CD4-positive, alpha-beta memory T cell (primary cell): Measurements from ENCODE around the gene ABHD5. TPM values are rescaled to one million over a fixed set of nuclear protein-coding genes. Genes with fewer than 3 reads are reported as not detected.

Experiments used
- CTCF ChIA-PET: fragments of 350-600 bp; sonication (Branson Sonifier 250); formaldehyde crosslinking; loops from one replicate; lab custom pipeline; 2021; ENCODE audit warnings: inconsistent platforms; ENCODE audit not compliant: partially characterized antibody; lab: Charles Lee
- POLR2A ChIA-PET: fragments of 350-600 bp; sonication (Branson Sonifier 250); formaldehyde crosslinking; loops from one replicate; lab custom pipeline; 2021; ENCODE audit not compliant: partially characterized antibody; lab: Charles Lee
- DNase-seq, 5 donors: peaks; one replicate each; pipeline versions ENCODE4 v3.0.0 to v3.0.0-alpha.2; 2020 to 2022; ENCODE audit warnings: mixed read lengths in 1 of 5
- H3K27ac ChIP-seq: one replicate; pipeline ENCODE4 v1.7.0; 2013; ENCODE audit warnings: low read depth, low read length
- H3K27me3 ChIP-seq: 2 replicates; pipeline ENCODE4 v1.7.0; 2013; ENCODE audit warnings: mild to moderate bottlenecking, low read length, moderate library complexity; ENCODE audit not compliant: insufficient read depth
- H3K36me3 ChIP-seq: 2 replicates; pipeline ENCODE4 v1.7.0; 2013; ENCODE audit warnings: mild to moderate bottlenecking, low read length, moderate library complexity; ENCODE audit not compliant: insufficient read depth
- H3K4me1 ChIP-seq: 2 replicates; pipeline ENCODE4 v1.7.0; 2013; ENCODE audit warnings: mild to moderate bottlenecking, low read length, moderate library complexity; ENCODE audit not compliant: insufficient read depth
- H3K4me3 ChIP-seq, 2 donors: one replicate each; pipeline ENCODE4 v1.7.0; 2013; ENCODE audit warnings: low read length in 2 of 2, mild to moderate bottlenecking in 1 of 2
- H3K9me3 ChIP-seq, 2 donors: one replicate each; pipeline ENCODE4 v1.7.0; 2013; ENCODE audit warnings: low read length in 2 of 2, control low read depth in 1 of 2; ENCODE audit not compliant: control insufficient read depth in 1 of 2
- H3K27ac Mint-ChIP-seq, 7 donors: one replicate each; pipeline ENCODE4 v1.8.0; 2020 to 2021; ENCODE audit warnings: mixed read lengths in 7 of 7, mild to moderate bottlenecking in 6 of 7, inconsistent platforms in 3 of 7, moderate library complexity in 3 of 7
- H3K27me3 Mint-ChIP-seq, 2 donors: one replicate each; pipeline ENCODE4 v1.8.0; 2020 to 2021; ENCODE audit warnings: mixed read lengths in 2 of 2
- H3K36me3 Mint-ChIP-seq, 2 donors: one replicate each; pipeline ENCODE4 v1.8.0; 2020 to 2021; ENCODE audit warnings: mixed read lengths in 2 of 2, inconsistent platforms in 1 of 2, mild to moderate bottlenecking in 1 of 2
- H3K4me1 Mint-ChIP-seq, 4 donors: one replicate each; pipeline ENCODE4 v1.8.0; 2020 to 2021; ENCODE audit warnings: mixed read lengths in 4 of 4, mild to moderate bottlenecking in 1 of 4
- H3K4me3 Mint-ChIP-seq, 8 donors: one replicate each; pipeline ENCODE4 v1.8.0; 2020 to 2021; ENCODE audit warnings: mixed read lengths in 8 of 8, mild to moderate bottlenecking in 7 of 8, moderate library complexity in 6 of 8, inconsistent platforms in 3 of 8
- H3K9me3 Mint-ChIP-seq, 8 donors: one replicate each; pipeline ENCODE4 v1.8.0; 2020 to 2021; ENCODE audit warnings: mixed read lengths in 8 of 8, mild to moderate bottlenecking in 5 of 8, inconsistent platforms in 3 of 8, moderate library complexity in 1 of 8
- intact Hi-C: fragments of 100-400 bp; cut with micrococcal nuclease; formaldehyde crosslinking; loops from one replicate; pipeline ENCODE4 v1.15.1; 2023
- polyA plus RNA-seq, 2 donors: library from polyadenylated mRNA; unstranded; fragments of 300-500 nt; fragmentation: Illumina TruSeq; gene quantifications; one replicate each; pipeline ENCODE4 v1.2.3, GENCODE V29; 2021
- total RNA-seq, 2 experiments: library from RNA; stranded (reverse); gene quantifications; one replicate each; pipeline ENCODE4 v1.2.3, GENCODE V29; 2021

The ABHD5 gene
- 1 to 10 TPM; 6.2 to 7.0 TPM for total RNA-seq
- polyA plus RNA-seq: 1 to 10 TPM; 5.3 to 7.5 TPM

GRCh38 chr3:43690400-43691119 lies at the start of gene ABHD5:
ABHD5 (plus strand) TSS chr3:43690938; CDS start chr3:43690993, 55 bp downstream.
- Histone ChIP-seq H3K36me3 (no peaks in the 10 kb centered on the region), H3K27ac (peak within 1 kb of the TSS; percentile 79), H3K27me3 (no peaks in the 10 kb centered on the region), H3K9me3 (no peaks in the 10 kb centered on the region), H3K4me1 (peaks cover 20% of the 10 kb centered on the region), H3K4me3 (peak within 1 kb of the TSS; percentile 38 to 98)
- intact Hi-C loops: loop anchor here (1.0 to 5.0 kb wide), 6 partner anchors 68 to 1170 kb away; partner anchors contain the start of genes ANO10, SNRK, TCAIM and TMEM42
- POLR2A ChIA-PET: interaction anchor here (0.9 to 3.1 kb wide), 6 partner anchors 9 to 1090 kb away, joined by 3 to 27 read pairs (median 4); partner anchors contain the start of genes ANO10, NKTR and TCAIM
- Mint-ChIP-seq H3K4me3 (peak within 1 kb of the TSS; percentile 91 to 97 (median 93)), H3K9me3 (no peaks in the 10 kb centered on the region), H3K27me3 (no peaks in the 10 kb centered on the region), H3K4me1 (peaks cover 23 to 35% (median 30%) of the 10 kb centered on the region in 4 donors), H3K36me3 (peaks cover 0 to 9% of the 10 kb centered on the region in 2 donors), H3K27ac (peak within 1 kb of the TSS; percentile 89 to 98 (median 94))
- DNase-seq: peak; percentile 95 to 97 (median 96)
- CTCF ChIA-PET: interaction anchor here (0.5 to 1.6 kb wide), 5 partner anchors 67 to 726 kb away, joined by 3 to 10 read pairs (median 3); no protein-coding TSS in a partner anchor

- H3K27me3 ChIP-seq: no peaks in the 10 kb centered on the region
- H3K36me3 Mint-ChIP-seq: no peaks in the 10 kb centered on the region
- DNase-seq: no peak
- ChIA-PET CTCF (interaction anchor here (1.2 to 1.7 kb wide), 2 partner anchors 16 to 94 kb away, joined by 3 read pairs; no protein-coding TSS in a partner anchor), POLR2A (no interaction called here)
- H3K27ac ChIP-seq: no peak overlapping the region
- peaks cover 6 to 8% of the 10 kb centered on the region in 2 donors for H3K27me3 Mint-ChIP-seq
- H3K9me3 Mint-ChIP-seq: peaks cover 0 to 2% (median 0%) of the 10 kb centered on the region in 8 donors
- peaks cover 0 to 5% (median 2%) of the 10 kb centered on the region in 4 donors for H3K4me1 Mint-ChIP-seq
- H3K4me3 ChIP-seq: no peak overlapping the region
- no peaks in the 10 kb centered on the region for H3K4me1 ChIP-seq
- intact Hi-C loops: no loop called here
- no peaks in the 10 kb centered on the region for H3K9me3 ChIP-seq
- no peak overlapping the region for H3K4me3 Mint-ChIP-seq
- H3K27ac Mint-ChIP-seq: no peak overlapping the region
- H3K36me3 ChIP-seq: no peaks in the 10 kb centered on the region
Measured at GRCh38 chr3:43641306-43642114, 49.2 kb upstream of the ABHD5 start.

GRCh38 chr3:43644443-43644842 lies 46.3 kb upstream of the ABHD5 start:
- POLR2A ChIA-PET: no interaction called here
- Mint-ChIP-seq H3K4me3 (no peak overlapping the region), H3K9me3 (peaks cover 0 to 2% (median 0%) of the 10 kb centered on the region in 8 donors), H3K27me3 (peaks cover 8 to 11% of the 10 kb centered on the region in 2 donors), H3K4me1 (no peaks in the 10 kb centered on the region), H3K36me3 (no peaks in the 10 kb centered on the region), H3K27ac (no peak overlapping the region)
- intact Hi-C loops: no loop called here
- CTCF ChIA-PET: no interaction called here
- H3K4me1 ChIP-seq: no peaks in the 10 kb centered on the region
- H3K36me3 ChIP-seq: no peaks in the 10 kb centered on the region
- H3K9me3 ChIP-seq: no peaks in the 10 kb centered on the region
- H3K27me3 ChIP-seq: no peaks in the 10 kb centered on the region
- no peak overlapping the region for H3K4me3 ChIP-seq
- DNase-seq: no peak
- H3K27ac ChIP-seq: no peak overlapping the region

- Histone ChIP-seq H3K4me3 (no peak overlapping the region), H3K4me1 (no peaks in the 10 kb centered on the region), H3K27ac (no peak overlapping the region), H3K36me3 (no peaks in the 10 kb centered on the region), H3K9me3 (no peaks in the 10 kb centered on the region), H3K27me3 (no peaks in the 10 kb centered on the region)
- H3K4me1 Mint-ChIP-seq: no peaks in the 10 kb centered on the region
- H3K36me3 Mint-ChIP-seq: no peaks in the 10 kb centered on the region
- no peak overlapping the region for H3K4me3 Mint-ChIP-seq
- no peak for DNase-seq
- H3K9me3 Mint-ChIP-seq: peaks cover 0 to 2% (median 0%) of the 10 kb centered on the region in 8 donors
- intact Hi-C loops: no loop called here
- peaks cover 12 to 13% of the 10 kb centered on the region in 2 donors for H3K27me3 Mint-ChIP-seq
- no peak overlapping the region for H3K27ac Mint-ChIP-seq
- ChIA-PET POLR2A (no interaction called here), CTCF (no interaction called here)
Measured at GRCh38 chr3:43647331-43648166, 43.2 kb upstream of the ABHD5 start.

GRCh38 chr3:43648957-43649356 lies 41.8 kb upstream of the ABHD5 start:
- no peaks in the 10 kb centered on the region for H3K4me1 ChIP-seq
- H3K36me3 Mint-ChIP-seq: no peaks in the 10 kb centered on the region
- intact Hi-C loops: no loop called here
- DNase-seq: no peak
- H3K9me3 Mint-ChIP-seq: peaks cover 0 to 2% (median 0%) of the 10 kb centered on the region in 8 donors
- H3K4me1 Mint-ChIP-seq: no peaks in the 10 kb centered on the region
- no peaks in the 10 kb centered on the region for H3K27me3 ChIP-seq
- H3K27ac ChIP-seq: no peak overlapping the region
- peak overlapping the region in 1 of 7 donors; percentile 13 for H3K27ac Mint-ChIP-seq
- peaks cover 12% of the 10 kb centered on the region in 2 donors for H3K27me3 Mint-ChIP-seq
- POLR2A ChIA-PET: no interaction called here
- H3K4me3 Mint-ChIP-seq: no peak overlapping the region
- H3K9me3 ChIP-seq: no peaks in the 10 kb centered on the region
- H3K4me3 ChIP-seq: no peak overlapping the region
- CTCF ChIA-PET: no interaction called here
- H3K36me3 ChIP-seq: no peaks in the 10 kb centered on the region

GRCh38 chr3:43649365-43649968 lies 41.3 kb upstream of the ABHD5 start:
- peaks cover 10 to 12% of the 10 kb centered on the region in 2 donors for H3K27me3 Mint-ChIP-seq
- POLR2A ChIA-PET: no interaction called here
- no peak overlapping the region for H3K4me3 Mint-ChIP-seq
- Histone ChIP-seq H3K4me3 (no peak overlapping the region), H3K27ac (no peak overlapping the region), H3K36me3 (no peaks in the 10 kb centered on the region), H3K27me3 (no peaks in the 10 kb centered on the region), H3K9me3 (no peaks in the 10 kb centered on the region), H3K4me1 (no peaks in the 10 kb centered on the region)
- no peak for DNase-seq
- no peaks in the 10 kb centered on the region for H3K4me1 Mint-ChIP-seq
- intact Hi-C loops: no loop called here
- no peak overlapping the region for H3K27ac Mint-ChIP-seq
- H3K9me3 Mint-ChIP-seq: peaks cover 0 to 2% (median 0%) of the 10 kb centered on the region in 8 donors
- no peaks in the 10 kb centered on the region for H3K36me3 Mint-ChIP-seq
- CTCF ChIA-PET: no interaction called here
